Kidney (tissue), 14 donors: ENCODE data around the gene EIF4G3. TPM values are rescaled to one million over a fixed set of nuclear protein-coding genes. Genes with fewer than 3 reads are reported as not detected.
"Not testable (repeated sequence)": the region's sequence is repeated elsewhere in the genome, so short reads cannot be mapped to it uniquely, and the experiment has no call there.

Source experiments
- DNase-seq, 5 donors: peaks; one replicate each; pipeline ENCODE4 v3.0.0-alpha.2; 2013 to 2020
- FAIRE-seq: peaks from 2 replicates; lab custom pipeline; 2012; peaks lifted over from hg19 to GRCh38; lab: Jason Lieb, UNC
- H3K27ac ChIP-seq, 2 donors: one replicate each; pipeline ENCODE4 v1.7.0; 2013; ENCODE audit warnings: low read depth in 2 of 2, low read length in 2 of 2, inconsistent platforms in 1 of 2
- H3K27me3 ChIP-seq: one replicate; pipeline ENCODE4 v1.7.1; 2013; ENCODE audit warnings: low read length, inconsistent platforms; ENCODE audit not compliant: control insufficient read depth, insufficient read depth
- H3K36me3 ChIP-seq, 3 donors: one replicate each; pipeline versions ENCODE4 v1.7.0 to v1.7.1; 2013; ENCODE audit warnings: low read length in 3 of 3, control low read depth in 1 of 3, inconsistent platforms in 1 of 3; ENCODE audit not compliant: insufficient read depth in 3 of 3, control insufficient read depth in 2 of 3
- H3K4me1 ChIP-seq, 3 donors: one replicate each; pipeline versions ENCODE4 v1.7.0 to v1.7.1; 2013; ENCODE audit warnings: low read length in 3 of 3, inconsistent platforms in 1 of 3, low read depth in 1 of 3; ENCODE audit not compliant: control insufficient read depth in 2 of 3, insufficient read depth in 2 of 3
- H3K4me3 ChIP-seq, 3 donors: one replicate each; pipeline versions ENCODE4 v1.7.0 to v1.8.1; 2013; ENCODE audit warnings: low read length in 3 of 3, control low read depth in 1 of 3, inconsistent platforms in 1 of 3
- H3K9ac ChIP-seq, 3 donors: one replicate each; pipeline versions ENCODE4 v1.7.0 to v1.7.1; 2013; ENCODE audit warnings: low read length in 3 of 3, control low read depth in 1 of 3, inconsistent platforms in 1 of 3
- H3K9me3 ChIP-seq, 3 donors: one replicate each; pipeline versions ENCODE4 v1.7.0 to v1.7.1; 2013; ENCODE audit warnings: low read length in 3 of 3, control low read depth in 1 of 3, inconsistent platforms in 1 of 3; ENCODE audit not compliant: control insufficient read depth in 2 of 3, insufficient read depth in 1 of 3
- CTCF ChIP-seq: IDR thresholded peaks from 3 replicates; pipeline ENCODE4 v1.5.1; 2012; ENCODE audit warnings: mild to moderate bottlenecking, moderate library complexity, borderline replicate concordance; ENCODE audit not compliant: insufficient read depth; ENCODE audit errors: extremely low read depth
- intact Hi-C: fragments of 100-400 bp; cut with DNase I; formaldehyde crosslinking; loops from one replicate; pipeline ENCODE4 v1.11.1; 2022
- polyA plus RNA-seq: library from polyadenylated mRNA; stranded (reverse); fragments of 350-450 nt; fragmentation: Illumina TruSeq; extraction: RNeasy Lipid Tissue Mini Kit (QIAGEN cat#74804); gene quantifications from one replicate; pipeline ENCODE4 v1.2.3, GENCODE V29; 2014; ENCODE audit warnings: low read depth, low replicate concordance; ENCODE audit not compliant: insufficient read depth
- total RNA-seq: library from RNA; stranded (reverse); fragmentation: NEBNext Ultra II Directional; extraction: Animal tissue kit (Norgen Biotek cat#: 25700); gene quantifications from one replicate; pipeline ENCODE4 v1.2.1, GENCODE V29; 2021
- donor health status: control.
- donor health status: control.
- donor health status: control.
- donor health status: control.
- donor health status: control.
- donor health status: DM: yes; HTN: yes; CAD: no.
- donor health status: Normal renal cell carcinoma (clear cell type).

Gene EIF4G3
- total and polyA plus RNA-seq, 2 donors from 2014 or later = 14.8 to 61.6 TPM

- DNase-seq (no peak), FAIRE-seq (no peak)
- Histone ChIP-seq H3K27ac (no peak overlapping the region), H3K4me1 (no peaks in the 10 kb centered on the region), H3K9ac (no peak overlapping the region), H3K4me3 (no peak overlapping the region), H3K36me3 (no peaks in the 10 kb centered on the region), H3K27me3 (no peaks in the 10 kb centered on the region), H3K9me3 (no peaks in the 10 kb centered on the region)
- TF ChIP-seq CTCF = no peak
- intact Hi-C loops = no loop called here
Measured at GRCh38 chr1:20913242-20913641, 263.5 kb downstream of the EIF4G3 start.

GRCh38 chr1:20907526-20907925 is 269.2 kb downstream of the EIF4G3 start:
- H3K36me3 ChIP-seq, H3K9me3 ChIP-seq, H3K27me3 ChIP-seq, H3K27ac ChIP-seq, H3K9ac ChIP-seq, H3K4me1 ChIP-seq, intact Hi-C loops, FAIRE-seq, H3K4me3 ChIP-seq, DNase-seq: not testable (repeated sequence)

- Histone ChIP-seq H3K27ac (no peak overlapping the region), H3K36me3 (peaks cover 0 to 4% (median 2%) of the 10 kb centered on the region in 3 donors), H3K9me3 (no peaks in the 10 kb centered on the region), H3K9ac (no peak overlapping the region), H3K4me1 (no peaks in the 10 kb centered on the region), H3K27me3 (no peaks in the 10 kb centered on the region), H3K4me3 (no peak overlapping the region)
- no peak for TF ChIP-seq CTCF
- no peak for FAIRE-seq
- intact Hi-C loops = no loop called here
- DNase-seq = no peak
Measured at GRCh38 chr1:20903437-20903836, 273.3 kb downstream of the EIF4G3 start.

- DNase-seq = no peak
- intact Hi-C loops = no loop called here
- Histone ChIP-seq H3K27ac (no peak overlapping the region), H3K9ac (no peak overlapping the region), H3K9me3 (no peaks in the 10 kb centered on the region), H3K36me3 (peaks cover 0 to 4% (median 2%) of the 10 kb centered on the region in 3 donors), H3K27me3 (no peaks in the 10 kb centered on the region), H3K4me3 (no peak overlapping the region), H3K4me1 (no peaks in the 10 kb centered on the region)
- TF ChIP-seq CTCF = no peak
- FAIRE-seq = no peak
Measured at GRCh38 chr1:20900056-20900455, 276.6 kb downstream of the EIF4G3 start.
